HepG2 (cell line): ENCODE measurements around the gene CDC42BPG. TPM values are rescaled to one million over a fixed set of nuclear protein-coding genes. Genes with fewer than 3 reads are reported as not detected.

Experiments
- ASH2L ChIP-seq: fragments of 300-600, 200-600 bp; sonication (generic); IDR thresholded peaks from 2 replicates; pipeline ENCODE4 v1.7.0; 2017; ENCODE audit warnings: low read depth, mild to moderate bottlenecking, moderate library complexity, mixed read lengths, low read length; ENCODE audit not compliant: insufficient read length
- CEBPG ChIP-seq: IDR thresholded peaks from 2 replicates; pipeline ENCODE4 v1.6.1; 2016
- EZH2 ChIP-seq: conservative IDR thresholded peaks from 2 replicates; pipeline ENCODE4 v1.6.1; 2012; ENCODE audit warnings: mild to moderate bottlenecking, low read depth, low read length, moderate library complexity
- FOXA3 ChIP-seq: IDR thresholded peaks from 2 replicates; pipeline ENCODE4 v1.6.1; 2016; ENCODE audit warnings: missing genetic modification reagents, missing compliant biosample characterization
- HIC2 ChIP-seq: sonication (generic); formaldehyde crosslinking; IDR thresholded peaks from 2 replicates; pipeline ENCODE4 v1.9.0; 2022; ENCODE audit warnings: low read depth, missing genetic modification reagents
- JARID2 ChIP-seq: sonication (generic); formaldehyde crosslinking; IDR thresholded peaks from 2 replicates; pipeline ENCODE4 v1.8.1; 2023; ENCODE audit warnings: missing genetic modification reagents, inconsistent platforms; ENCODE audit not compliant: insufficient replicate concordance
- NFATC3 ChIP-seq: sonication (generic); formaldehyde crosslinking; IDR thresholded peaks from 2 replicates; pipeline ENCODE4 v1.5.1; 2020; ENCODE audit warnings: mild to moderate bottlenecking, missing genetic modification reagents
- RXRB ChIP-seq: IDR thresholded peaks from 2 replicates; pipeline ENCODE4 v1.6.1; 2016; ENCODE audit warnings: borderline replicate concordance, missing genetic modification reagents, missing compliant biosample characterization
- STAG1 ChIP-seq: sonication (generic); formaldehyde crosslinking; IDR thresholded peaks from 2 replicates; pipeline ENCODE4 v1.4.0; 2020; ENCODE audit warnings: missing genetic modification reagents
- ZBTB33 ChIP-seq: sonication (generic); formaldehyde crosslinking; IDR thresholded peaks from 2 replicates; pipeline ENCODE4 v1.4.0; 2020; ENCODE audit warnings: missing genetic modification reagents
- ZGPAT ChIP-seq: IDR thresholded peaks from 2 replicates; pipeline ENCODE4 v1.6.1; 2016; ENCODE audit warnings: mild to moderate bottlenecking
- ZHX2 ChIP-seq, 2 experiments: sonication (generic) in 1 of 2; formaldehyde crosslinking in 1 of 2; IDR thresholded peaks; 2 replicates each; pipeline versions ENCODE4 v1.6.1 to v1.9.0; 2014 to 2022; ENCODE audit warnings: antibody characterized with exemption in 1 of 2, borderline replicate concordance in 1 of 2, inconsistent platforms in 1 of 2, low read depth in 1 of 2, missing genetic modification reagents in 1 of 2
- polyA plus RNA-seq, 8 experiments: library from polyadenylated mRNA; depleted of rRNA in 3 of 8; stranded (reverse) in 7 of 8; unstranded in 1 of 8; fragments of >200 nt; fragmentation: Illumina TruSeq in 4 of 8; extraction: Trizol in 4 of 8; gene quantifications; 2 replicates each; pipeline versions ENCODE4 v1.2.1 to v1.2.3, GENCODE V29; 2011 to 2016; ENCODE audit warnings: low read depth in 4 of 8, missing spikeins in 1 of 8, mixed read lengths in 1 of 8; ENCODE audit not compliant: insufficient read depth in 1 of 8
- total RNA-seq, 5 experiments: library from RNA; depleted of rRNA; stranded (reverse); fragments of >200 nt; fragmentation: Illumina TruSeq; extraction: Trizol; gene quantifications; 2 replicates each; pipeline ENCODE4 v1.2.3, GENCODE V29; 2016; ENCODE audit warnings: low read depth in 1 of 5
- TF ChIP-seq, protein P1 (sequence below), 2 experiments: sonication (generic) in 1 of 2; formaldehyde crosslinking in 1 of 2; IDR thresholded peaks; 2 replicates each; pipeline versions ENCODE4 v1.4.0 to v1.6.1; 2018 to 2020; ENCODE audit warnings: missing genetic modification reagents in 2 of 2, borderline replicate concordance in 1 of 2, low read depth in 1 of 2, mild to moderate bottlenecking in 1 of 2, missing biosample characterization in 1 of 2

Gene CDC42BPG
- total and polyA plus RNA-seq, 2 of the 13 experiments (the other 11 are each of a cell fraction or from before 2014, with no cell fraction given), result 0.55 to 1.4 TPM

GRCh38 chr11:64856382-64857227, 12.2 kb upstream of the CDC42BPG start (continued):
- TF ChIP-seq ZHX2 (IDR thresholded peaks at IDR 0.05; ENCODE audit: low read depth) (0 out of 2 replicates have a peak, but pooled peaks have one; percentile 23), ZHX2 (CRISPR knock-in tag; IDR thresholded peaks at IDR 0.05; ENCODE audit: borderline replicate concordance) (no peak), HIC2 (CRISPR knock-in tag) (0 out of 2 replicates have a peak, but pooled peaks have one; percentile 15), ZBTB33 (CRISPR knock-in tag) (peak; percentile 75), RXRB (CRISPR knock-in tag) (0 out of 2 replicates have a peak, but pooled peaks have one; percentile 21), ZGPAT (CRISPR knock-in tag) (0 out of 2 replicates have a peak, but pooled peaks have one; percentile 19), EZH2 (no peak), NFATC3 (no peak), ASH2L (no peak), CEBPG (CRISPR knock-in tag) (peak; percentile 66), JARID2 (CRISPR knock-in tag) (peak; percentile 40), FOXA3 (CRISPR knock-in tag) (peak; percentile 32; the same call in 1 of the 2 replicates), STAG1 (CRISPR knock-in tag) (peak; percentile 19; the same call in 1 of the 2 replicates)
- TF ChIP-seq, protein P1, sequence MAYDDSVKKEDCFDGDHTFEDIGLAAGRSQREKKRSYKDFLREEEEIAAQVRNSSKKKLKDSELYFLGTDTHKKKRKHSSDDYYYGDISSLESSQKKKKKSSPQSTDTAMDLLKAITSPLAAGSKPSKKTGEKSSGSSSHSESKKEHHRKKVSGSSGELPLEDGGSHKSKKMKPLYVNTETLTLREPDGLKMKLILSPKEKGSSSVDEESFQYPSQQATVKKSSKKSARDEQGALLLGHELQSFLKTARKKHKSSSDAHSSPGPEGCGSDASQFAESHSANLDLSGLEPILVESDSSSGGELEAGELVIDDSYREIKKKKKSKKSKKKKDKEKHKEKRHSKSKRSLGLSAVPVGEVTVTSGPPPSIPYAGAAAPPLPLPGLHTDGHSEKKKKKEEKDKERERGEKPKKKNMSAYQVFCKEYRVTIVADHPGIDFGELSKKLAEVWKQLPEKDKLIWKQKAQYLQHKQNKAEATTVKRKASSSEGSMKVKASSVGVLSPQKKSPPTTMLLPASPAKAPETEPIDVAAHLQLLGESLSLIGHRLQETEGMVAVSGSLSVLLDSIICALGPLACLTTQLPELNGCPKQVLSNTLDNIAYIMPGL (CRISPR knock-in tag; IDR thresholded peaks at IDR 0.05; ENCODE audit: borderline replicate concordance in 1 of 2, low read depth in 1 of 2), result no peak
